GM19035 (cell line): Measurements from ENCODE around the gene TFF3.

ENCODE experiments used
- ATAC-seq: cut with Tn5 transposase; IDR thresholded peaks from one replicate; pipeline ENCODE4 v1.9.1; 2021; ENCODE audit not compliant: unreplicated experiment

The TFF3 gene

DNA sequence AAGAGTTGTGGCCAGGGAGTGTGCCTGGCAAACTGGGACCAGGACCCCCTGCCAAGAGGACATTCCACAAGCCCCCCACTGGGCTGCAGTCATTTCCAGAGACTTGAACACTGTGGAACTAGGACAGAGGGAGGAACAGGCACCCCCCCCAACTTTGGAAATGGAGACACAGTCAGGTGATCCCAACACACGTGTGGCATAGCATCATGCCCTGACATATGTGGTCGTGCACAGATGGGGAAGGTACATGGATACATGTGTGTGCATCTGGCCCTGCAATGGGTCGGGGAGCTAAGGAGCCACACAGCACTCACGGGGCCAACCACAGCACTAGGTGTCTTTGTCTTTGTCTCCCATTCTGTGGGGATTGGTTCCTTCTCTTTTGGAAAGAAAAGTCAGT, 6.6 kb upstream of the TFF3 start:
- ATAC-seq = no peak

DNA sequence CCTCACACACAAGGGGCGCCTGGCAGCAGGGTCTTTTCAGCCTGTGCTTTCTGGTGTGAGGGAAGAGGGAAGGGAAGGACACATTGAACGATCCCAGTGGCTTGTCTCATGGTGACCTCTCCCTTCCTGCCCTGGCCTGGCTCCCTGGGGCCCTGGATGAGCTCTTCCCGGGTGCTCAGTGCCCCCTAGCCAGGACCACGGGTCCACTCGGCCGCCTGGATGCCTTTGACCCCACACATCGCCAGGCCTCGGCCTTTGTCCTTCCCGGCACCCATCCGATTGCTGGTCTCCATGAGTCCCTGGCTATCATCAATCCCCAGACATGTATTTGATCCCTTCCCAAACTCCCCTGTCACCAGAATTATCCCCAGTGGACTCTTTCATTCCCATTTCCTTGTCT, 6.0 kb upstream of the TFF3 start:
- no peak for ATAC-seq

DNA sequence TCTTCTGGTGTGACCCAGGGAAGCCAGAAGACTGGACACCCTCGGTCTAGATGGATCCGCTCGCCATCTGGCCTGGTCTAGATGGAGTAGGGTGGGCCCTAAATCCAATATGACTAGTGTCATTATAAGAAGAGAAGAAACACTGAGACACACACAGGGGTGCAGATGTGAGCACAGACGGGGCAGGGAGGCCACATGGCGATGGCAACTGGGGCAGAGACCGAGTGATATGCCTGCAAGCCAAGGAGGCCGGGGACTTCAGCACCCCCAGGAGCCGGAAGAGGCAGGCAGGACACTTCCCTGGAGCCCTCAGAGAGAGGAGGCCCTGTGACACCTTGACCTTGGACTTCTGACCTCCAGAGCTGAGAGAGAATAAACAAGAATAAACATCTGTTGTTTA, 5.6 kb upstream of the TFF3 start:
- no peak for ATAC-seq

DNA sequence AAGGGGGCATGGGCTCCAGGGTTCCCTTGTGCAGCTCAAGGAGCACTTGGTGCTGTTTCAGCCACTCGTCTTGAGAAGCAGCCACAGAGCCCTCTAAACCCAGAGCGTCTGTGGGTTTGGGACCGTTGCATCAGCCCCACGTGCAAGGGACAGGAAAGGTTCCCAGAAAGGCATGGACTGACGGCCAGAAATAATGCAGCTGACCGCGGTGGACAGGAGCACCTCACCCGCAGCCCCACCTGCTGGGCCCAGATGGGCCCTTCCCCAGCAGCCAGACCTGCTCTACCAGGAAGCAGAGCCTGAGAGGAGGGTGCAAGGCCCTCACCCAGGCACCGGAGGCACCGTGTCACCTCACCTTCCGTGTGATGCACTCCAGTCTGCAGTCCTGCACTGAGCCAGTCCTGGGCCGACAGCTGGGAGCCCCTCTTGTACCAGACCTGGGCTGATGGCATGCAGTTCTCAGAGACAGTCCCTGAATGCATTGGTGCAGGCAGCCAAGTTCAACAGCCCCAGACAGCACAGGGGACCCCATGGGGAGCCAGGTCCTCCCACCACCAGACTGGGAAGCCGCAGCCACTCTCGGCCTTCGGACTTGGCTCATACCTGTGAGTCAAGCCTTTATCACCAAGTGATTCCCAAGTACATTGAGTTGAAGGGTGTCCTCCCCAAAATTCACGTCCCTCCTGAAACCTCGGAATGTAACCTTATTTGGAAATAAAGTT, 4.8 kb upstream of the TFF3 start:
- ATAC-seq = no peak

DNA sequence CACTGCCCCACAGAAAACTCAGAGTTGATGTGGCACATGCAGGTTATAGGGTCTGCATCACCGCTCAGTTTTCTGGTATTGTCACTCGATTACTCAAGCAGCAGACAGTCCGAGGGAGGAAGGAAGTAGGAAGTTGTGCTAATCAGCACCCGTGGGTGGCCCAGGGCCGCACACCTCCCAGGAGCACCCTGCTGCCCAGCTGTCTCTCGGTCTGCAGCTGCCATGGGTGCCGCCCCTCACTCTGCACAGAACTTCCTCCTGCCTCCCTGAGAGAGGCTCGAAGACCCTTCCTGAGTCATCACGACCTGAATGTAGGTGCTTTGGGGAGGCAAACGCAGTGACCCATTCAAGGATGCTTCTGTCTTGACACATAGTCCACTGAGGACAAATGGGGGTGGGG, 4.2 kb upstream of the TFF3 start:
- ATAC-seq = no peak

DNA sequence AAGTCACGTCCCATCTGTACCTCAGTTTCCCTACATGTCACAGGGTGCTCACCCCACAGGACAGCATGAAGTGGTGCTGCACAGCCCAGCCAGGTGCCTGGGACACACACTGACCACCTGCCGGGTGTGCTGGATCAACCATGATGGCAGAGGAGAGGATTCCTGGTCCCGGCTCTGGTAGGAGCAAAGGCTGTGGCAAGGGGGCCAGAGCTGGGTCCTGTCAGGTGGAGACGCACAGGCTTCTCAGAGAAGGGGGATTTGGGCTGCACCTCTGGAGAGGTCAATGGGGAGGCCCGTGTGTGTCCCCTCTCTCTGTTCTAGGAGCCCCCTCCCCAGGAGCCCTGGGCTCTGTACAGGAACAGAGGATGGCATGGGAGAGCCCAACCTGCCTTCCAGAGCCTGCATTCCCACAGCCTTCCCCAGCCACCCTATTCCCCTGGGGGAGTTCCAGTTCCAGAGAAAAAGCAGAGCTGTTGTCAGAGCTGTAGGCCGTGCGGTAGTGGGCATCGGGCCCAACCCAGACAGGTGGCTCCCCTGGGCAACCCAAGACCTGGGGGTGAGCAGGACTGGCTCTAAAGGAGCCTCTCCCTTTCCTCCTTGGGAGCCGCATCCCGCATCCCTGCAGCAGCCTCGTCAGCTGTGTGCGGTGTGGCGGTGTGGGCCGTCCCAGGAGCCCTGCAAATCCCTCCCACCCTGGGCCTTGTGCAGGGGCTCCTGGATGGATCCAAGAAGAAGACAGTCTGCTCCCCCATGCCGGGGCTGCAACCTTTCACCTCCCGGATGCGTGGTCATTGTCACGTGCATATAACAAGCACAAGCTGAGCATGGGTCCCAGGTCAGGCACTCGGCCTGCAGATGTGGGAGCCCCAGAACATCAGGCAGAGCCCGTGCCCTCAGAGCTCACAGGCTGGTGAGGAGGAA, 2.9 kb upstream of the TFF3 start:
- no peak for ATAC-seq

DNA sequence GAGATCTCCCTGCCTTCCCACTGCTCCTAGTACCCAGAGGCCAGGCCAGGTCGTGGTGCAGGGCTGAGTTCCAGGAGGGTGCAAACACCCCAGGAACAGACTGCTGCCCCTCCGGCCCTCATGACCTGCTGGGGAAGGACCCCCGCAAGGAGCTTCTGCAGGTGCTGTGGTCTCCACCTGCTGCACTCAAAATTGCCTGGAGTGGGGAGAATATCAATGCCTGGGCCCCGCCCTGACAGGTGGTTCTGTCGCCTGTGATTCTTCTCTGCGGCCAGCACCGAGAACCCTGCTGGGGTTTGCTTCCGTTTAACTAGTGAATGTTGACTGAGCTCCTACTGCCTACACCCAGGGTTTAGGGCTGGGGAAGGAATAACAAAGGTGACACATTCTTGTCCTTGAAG, 2.1 kb upstream of the TFF3 start:
- ATAC-seq = no peak

DNA sequence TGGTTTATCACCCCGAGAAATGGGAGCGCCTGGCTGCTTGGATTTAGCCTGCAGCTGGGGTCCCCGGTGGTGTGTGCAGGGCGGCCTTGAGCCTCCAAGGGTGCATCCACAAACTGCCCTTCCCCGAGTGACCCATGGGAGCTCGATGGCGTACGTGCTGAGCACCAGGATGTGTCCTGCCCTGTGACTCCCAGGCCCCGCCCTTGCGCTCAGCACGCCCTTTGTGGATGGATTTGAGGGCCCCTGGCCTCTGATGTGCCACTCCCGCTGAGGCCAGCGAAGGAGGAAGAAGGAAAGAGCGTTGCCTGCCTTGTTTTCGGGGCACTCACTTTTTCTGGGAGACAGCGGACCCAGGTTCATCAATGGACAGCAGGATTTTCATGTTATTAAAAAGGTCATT, 1.7 kb upstream of the TFF3 start:
- no peak for ATAC-seq

DNA sequence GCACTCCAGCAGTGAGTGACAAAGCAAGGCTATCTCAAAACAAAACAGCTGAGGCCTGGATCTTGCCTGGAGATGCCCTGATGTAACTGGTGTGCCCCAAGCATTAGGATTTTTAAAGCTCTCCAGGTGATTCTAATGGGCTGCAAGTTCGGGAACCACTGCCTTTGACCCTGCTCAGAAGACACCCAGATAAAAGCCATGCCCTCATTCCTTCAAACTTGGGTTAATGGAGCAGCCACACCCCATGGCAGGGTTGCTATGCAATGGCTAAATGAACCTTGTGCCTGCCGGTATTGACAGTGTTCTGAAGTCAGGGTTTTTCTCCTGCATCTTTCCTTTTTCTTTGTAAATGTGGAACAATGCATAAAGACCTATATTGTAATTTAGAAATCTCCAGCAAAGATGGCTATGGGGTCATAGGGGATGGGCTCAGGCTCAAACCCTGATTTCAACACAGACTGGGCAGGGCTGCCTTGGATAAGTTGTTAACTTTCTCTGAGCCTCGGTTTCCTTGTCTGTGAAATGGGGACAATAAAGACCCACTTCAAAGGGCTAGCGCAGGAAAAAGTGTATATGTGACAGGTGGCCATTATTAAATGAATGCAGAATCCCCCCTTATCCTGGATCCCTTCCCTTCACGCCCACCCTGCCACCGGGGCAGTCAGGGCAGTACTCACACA, 453 bp downstream of the TFF3 start:
- no peak for ATAC-seq

DNA sequence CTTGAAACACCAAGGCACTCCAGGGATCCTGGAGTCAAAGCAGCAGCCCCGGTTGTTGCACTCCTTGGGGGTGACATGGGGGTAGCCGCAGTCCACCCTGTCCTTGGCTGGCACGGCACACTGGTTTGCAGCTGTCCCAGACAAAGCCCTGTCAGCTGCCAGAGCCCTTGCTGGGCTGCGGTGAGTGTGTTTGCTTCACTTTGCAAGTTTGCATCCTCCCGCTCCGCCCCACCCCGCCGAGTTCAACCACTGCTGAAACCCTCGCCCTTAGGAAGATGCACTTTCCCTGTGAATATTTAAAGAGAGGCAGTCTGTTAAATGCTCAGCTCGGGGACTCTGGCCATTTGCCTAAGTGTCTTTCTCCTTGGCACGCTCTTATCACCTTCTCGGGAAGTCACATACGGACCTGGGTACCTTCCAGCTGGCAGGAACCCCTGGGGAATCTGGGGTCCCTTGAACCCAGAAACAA, 1.7 kb downstream of the TFF3 start:
- ATAC-seq = no peak

DNA sequence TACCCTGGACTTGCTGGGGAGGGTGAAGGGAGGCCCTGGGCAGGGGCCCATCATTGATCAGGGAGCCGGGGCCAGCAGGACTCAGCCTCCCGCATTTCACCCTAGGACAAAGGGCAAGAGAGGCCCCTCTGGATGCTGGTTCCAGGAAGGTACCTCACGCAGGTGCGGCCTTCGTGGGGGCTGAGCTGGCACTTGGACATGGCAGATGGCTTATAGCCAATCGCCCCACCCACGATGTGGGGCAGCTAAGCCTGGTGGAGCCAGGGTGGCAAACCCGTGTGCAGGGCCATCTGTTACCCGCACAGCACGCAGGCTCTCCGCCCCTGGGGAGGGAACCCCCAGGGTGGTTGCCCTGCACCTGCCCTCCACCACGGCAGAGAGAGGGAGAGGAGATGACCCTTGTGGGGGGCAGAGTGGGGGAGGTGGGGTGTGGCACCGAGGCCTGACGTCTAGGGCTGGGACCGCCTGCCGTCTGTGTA, 2.5 kb downstream of the TFF3 start:
- ATAC-seq = no peak

DNA sequence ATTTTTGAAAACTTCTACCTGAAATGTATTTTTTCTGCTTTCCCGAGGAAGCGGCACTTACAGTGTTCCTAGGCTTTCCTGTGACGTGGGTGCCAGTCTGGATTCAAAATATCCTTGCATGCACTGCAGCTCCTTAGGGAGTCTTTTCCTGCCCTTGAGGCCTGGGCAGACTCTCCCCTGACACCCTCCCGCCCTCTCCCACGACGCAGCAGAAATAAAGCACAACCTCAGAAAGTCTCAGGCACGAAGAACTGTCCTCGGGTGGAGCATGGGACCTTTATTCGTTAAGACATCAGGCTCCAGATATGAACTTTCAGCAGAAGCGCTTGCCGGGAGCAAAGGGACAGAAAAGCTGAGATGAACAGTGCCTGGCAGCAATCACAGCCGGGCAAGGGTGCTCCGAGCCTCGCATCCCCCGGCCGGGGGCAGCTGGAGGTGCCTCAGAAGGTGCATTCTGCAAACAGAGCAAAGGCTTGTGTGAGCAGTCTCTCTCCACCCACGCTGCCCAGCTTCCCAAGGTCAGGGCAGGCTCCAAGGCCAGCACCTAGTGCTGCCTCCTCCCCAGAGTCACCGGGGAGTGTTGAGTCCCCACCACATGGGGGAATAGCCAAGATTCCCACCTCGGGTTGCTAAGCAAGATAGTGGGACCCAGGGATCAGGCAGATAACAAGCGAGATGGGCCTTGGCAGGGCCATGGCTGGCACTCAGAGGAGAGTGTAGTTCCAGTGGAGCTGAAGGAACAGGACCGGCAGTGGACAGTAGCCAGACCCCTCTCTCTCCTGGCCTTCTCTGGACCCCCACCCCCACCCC, 3.2 kb downstream of the TFF3 start:
- ATAC-seq = no peak

DNA sequence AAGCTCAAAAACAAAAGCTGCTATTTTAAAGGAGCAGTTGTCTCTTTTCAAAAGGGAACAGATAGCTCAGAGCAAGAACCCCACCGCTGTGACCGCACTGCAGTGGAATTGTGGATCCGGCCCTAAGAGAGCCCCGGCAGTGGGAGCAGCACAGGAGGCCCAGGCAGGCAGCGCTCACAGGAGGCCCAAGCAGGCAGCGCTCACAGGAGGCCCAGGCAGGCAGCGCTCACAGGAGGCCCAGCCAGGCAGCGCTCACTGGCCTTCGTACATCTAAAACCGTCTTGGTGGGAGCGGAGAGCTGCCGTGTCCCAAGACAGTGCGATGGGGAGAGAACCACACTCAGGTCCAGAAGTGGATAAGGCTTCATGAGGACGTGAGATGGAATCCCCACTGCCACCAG, 4.0 kb downstream of the TFF3 start:
- no peak for ATAC-seq

DNA sequence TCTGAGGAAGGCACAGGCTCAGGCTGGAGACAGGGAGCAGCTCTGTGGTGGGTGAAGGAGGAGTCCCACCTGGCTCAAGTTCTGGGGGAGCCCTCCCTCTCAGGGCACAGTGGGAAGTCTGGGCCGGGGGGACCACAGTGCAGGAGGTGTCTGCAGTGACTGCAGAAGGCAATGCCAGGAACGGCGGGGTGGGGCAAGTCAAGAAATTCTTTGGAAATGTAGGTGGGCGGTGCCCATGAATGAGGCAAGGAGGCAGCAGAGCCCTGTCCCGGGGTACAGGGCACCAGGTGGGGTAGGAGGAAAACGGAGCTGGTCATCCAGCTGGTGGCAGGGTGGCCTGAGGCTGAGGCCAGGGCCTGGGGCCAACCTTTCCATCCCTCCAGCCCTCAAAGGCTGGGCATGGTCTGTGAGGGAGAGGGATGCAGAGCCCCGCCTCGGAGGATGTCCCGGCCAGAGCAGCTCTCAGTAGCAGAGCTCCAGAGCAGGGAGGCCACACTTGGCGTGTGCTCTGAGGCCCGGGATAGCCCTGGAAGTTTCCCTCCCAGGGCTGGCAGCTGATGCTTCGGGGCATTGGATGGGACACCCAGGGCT, 4.7 kb downstream of the TFF3 start:
- no peak for ATAC-seq

DNA sequence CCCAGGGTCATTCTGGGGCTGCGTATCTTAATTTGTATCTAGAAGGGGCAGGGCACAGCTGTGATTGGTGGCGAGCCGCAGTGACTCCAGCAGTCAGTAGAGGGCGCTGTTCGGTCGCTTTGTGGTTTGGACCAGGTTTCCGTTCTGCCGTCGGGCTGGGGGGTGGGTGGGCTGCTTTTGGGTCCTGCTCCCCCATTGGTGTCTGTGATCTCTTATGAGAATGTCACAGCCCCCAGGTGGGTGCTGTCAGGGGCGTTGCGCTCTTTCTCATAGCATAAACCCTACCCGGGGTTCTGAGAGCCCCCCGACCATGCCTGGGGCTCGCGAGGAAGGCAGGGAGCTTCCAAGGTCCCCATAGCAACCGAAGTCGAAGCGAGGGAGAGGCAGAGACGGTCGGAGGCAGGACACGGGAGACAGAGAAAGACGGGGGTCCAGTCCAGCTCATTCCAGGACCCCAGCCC, 5.4 kb downstream of the TFF3 start:
- no peak for ATAC-seq

DNA sequence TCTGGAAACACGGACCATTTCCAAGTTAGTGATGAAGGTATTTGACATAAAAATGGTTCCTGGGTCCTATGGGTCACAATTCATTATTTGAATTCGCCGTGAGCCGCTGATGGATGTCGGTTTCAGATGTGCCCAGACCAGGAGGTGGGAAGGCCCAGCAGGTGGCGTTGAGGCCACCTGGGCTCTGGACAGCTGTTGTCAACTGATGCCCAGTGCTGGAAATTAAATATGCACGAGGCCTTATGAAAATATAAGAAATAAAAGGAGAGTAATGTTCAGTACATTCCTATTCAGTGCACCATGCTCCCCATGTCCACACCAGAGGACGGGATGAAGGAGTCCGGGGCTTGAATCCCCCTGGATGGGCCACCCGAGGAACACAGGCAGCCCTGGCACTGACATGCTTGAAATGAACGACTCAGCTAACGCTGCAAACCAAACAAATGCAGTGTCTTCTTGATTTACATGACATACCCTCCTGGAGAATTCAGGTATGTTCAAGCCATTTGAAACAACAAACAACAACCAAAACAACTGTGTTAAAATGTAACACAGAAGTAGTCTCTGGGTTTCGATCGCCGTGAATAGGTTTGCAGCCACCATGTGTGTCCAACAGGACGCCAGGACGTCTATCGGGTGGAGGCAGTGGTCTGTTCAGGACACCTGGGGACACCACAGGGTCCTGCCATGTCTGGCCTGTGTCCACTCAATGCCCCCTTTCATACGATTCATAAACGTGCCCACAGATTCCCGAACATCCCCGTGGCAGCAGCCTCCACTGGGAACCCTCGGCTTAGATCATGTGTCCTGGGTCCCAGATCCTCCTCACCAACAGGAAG, 6.1 kb downstream of the TFF3 start:
- no peak for ATAC-seq

DNA sequence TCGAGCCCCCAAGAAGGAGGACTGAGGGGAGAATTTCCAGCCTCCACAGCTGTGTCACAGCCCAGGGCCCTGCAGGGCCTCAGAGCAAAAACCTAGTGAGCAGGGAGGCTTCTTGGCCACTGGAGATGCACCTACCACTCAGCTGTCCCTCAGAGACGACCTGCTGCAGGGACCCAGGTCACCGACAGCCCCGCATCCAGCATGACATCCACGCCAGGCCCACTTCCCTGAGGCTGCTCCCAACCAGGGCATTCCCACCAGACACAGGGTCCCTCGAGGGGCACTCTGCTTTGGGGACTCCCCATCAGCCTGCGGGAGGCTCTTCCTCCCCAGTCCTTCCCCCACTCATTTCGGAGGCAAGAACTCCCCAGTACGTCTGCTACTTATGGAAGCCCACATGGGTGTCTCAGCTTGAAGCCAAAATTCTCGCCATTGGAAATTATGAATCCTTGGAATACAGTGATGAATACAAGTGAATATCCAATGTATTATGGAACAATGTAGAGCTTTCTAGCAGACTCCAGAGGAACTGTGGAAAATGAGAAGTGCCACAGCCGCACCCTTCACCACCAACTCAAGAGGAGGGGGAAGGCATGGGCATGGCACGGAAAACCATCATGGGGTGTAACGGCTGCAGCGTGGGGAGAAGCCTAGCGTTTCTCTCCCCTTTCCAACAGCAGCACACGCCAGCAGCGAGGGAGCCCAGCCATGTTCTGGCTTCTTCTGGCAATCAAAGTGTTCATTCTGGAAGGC, 6.9 kb downstream of the TFF3 start:
- ATAC-seq = no peak

DNA sequence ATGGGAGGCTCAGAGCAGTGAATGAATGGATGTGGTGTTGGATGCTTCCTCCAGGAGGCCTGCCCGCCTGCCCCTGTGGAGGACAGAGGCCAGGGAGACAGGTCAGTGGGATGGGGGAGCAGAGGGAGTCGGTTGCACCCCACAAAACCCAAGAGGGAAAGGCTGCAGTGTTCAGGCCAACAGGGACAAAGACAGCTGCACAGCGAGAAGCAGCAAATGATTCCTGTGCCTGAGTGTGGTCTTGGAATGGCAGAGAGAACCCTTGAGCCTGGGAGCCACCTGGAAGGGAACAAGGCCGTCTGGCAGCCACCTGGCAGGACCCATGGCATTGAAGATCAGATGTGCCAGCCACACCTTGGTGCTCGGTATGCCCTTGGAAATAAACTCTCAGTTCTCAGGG, 8.1 kb downstream of the TFF3 start:
- ATAC-seq = no peak
